Neuron (in vitro differentiated cells): Measurements from ENCODE around the gene TRPM5.

Experiments
- H2AFZ ChIP-seq: one replicate; pipeline ENCODE4 v1.6.1; 2013; ENCODE audit warnings: low read depth, mild to moderate bottlenecking, inconsistent platforms, low read length, moderate library complexity
- H3K27me3 ChIP-seq: one replicate; pipeline ENCODE4 v1.6.1; 2013; ENCODE audit warnings: low read length; ENCODE audit not compliant: insufficient read depth
- H3K36me3 ChIP-seq: one replicate; pipeline ENCODE4 v1.6.1; 2013; ENCODE audit warnings: low read length; ENCODE audit not compliant: insufficient read depth
- H3K4me1 ChIP-seq: one replicate; pipeline ENCODE4 v1.6.1; 2013; ENCODE audit warnings: low read length; ENCODE audit not compliant: insufficient read depth
- H3K4me3 ChIP-seq: 2 replicates; pipeline ENCODE4 v1.5.1; 2013; ENCODE audit warnings: mild to moderate bottlenecking, low read length, moderate library complexity
- H3K9me3 ChIP-seq: one replicate; pipeline ENCODE4 v1.6.1; 2013; ENCODE audit warnings: low read length

TRPM5 gene

GRCh38 chr11:2444821-2445745, 769 bp upstream of the TRPM5 start, which contains the start of gene KCNQ1:
KCNQ1 (plus strand) TSS chr11:2445008; CDS start chr11:2445099, 91 bp downstream.
- H3K9me3 ChIP-seq = peaks cover 7% of the 10 kb centered on the region
- peaks cover 60% of the 10 kb centered on the region for H3K27me3 ChIP-seq
- no peaks in the 10 kb centered on the region for H3K4me1 ChIP-seq
- H3K4me3 ChIP-seq = no peak within 1 kb of the TSS
- no peak within 1 kb of the TSS for H2AFZ ChIP-seq
- no peaks in the 10 kb centered on the region for H3K36me3 ChIP-seq

GRCh38 chr11:2443406-2443805, 908 bp downstream of the TRPM5 start:
- H3K4me1 ChIP-seq = no peaks in the 10 kb centered on the region
- H3K9me3 ChIP-seq = peaks cover 7% of the 10 kb centered on the region
- no peaks in the 10 kb centered on the region for H3K36me3 ChIP-seq
- H3K27me3 ChIP-seq = peaks cover 53% of the 10 kb centered on the region
- no peak overlapping the region for H2AFZ ChIP-seq
- H3K4me3 ChIP-seq = no peak overlapping the region

- Histone ChIP-seq H3K4me1 (no peaks in the 10 kb centered on the region), H3K36me3 (no peaks in the 10 kb centered on the region), H3K27me3 (peaks cover 48% of the 10 kb centered on the region), H3K4me3 (no peak overlapping the region), H3K9me3 (peaks cover 7% of the 10 kb centered on the region), H2AFZ (no peak overlapping the region)
These were observed 1.7 kb downstream of the TRPM5 start for GRCh38 chr11:2442589-2442988.

GRCh38 chr11:2441171-2441570, 3.1 kb downstream of the TRPM5 start:
- Histone ChIP-seq H3K36me3 (no peaks in the 10 kb centered on the region), H2AFZ (no peak overlapping the region), H3K4me1 (no peaks in the 10 kb centered on the region), H3K9me3 (peaks cover 7% of the 10 kb centered on the region), H3K27me3 (peaks cover 33% of the 10 kb centered on the region), H3K4me3 (no peak overlapping the region)

- Histone ChIP-seq H3K4me3 (no peak overlapping the region), H2AFZ (no peak overlapping the region), H3K4me1 (no peaks in the 10 kb centered on the region), H3K9me3 (peaks cover 7% of the 10 kb centered on the region), H3K36me3 (no peaks in the 10 kb centered on the region), H3K27me3 (peaks cover 28% of the 10 kb centered on the region)
These were observed 3.7 kb downstream of the TRPM5 start for GRCh38 chr11:2440646-2441045.

- H3K27me3 ChIP-seq = peaks cover 23% of the 10 kb centered on the region
- H3K4me1 ChIP-seq = no peaks in the 10 kb centered on the region
- H3K4me3 ChIP-seq = no peak overlapping the region
- peaks cover 7% of the 10 kb centered on the region for H3K9me3 ChIP-seq
- H3K36me3 ChIP-seq = no peaks in the 10 kb centered on the region
- no peak overlapping the region for H2AFZ ChIP-seq
These were observed 4.5 kb downstream of the TRPM5 start for GRCh38 chr11:2439820-2440219.

- Histone ChIP-seq H3K36me3 (no peaks in the 10 kb centered on the region), H3K27me3 (peaks cover 5% of the 10 kb centered on the region), H3K4me1 (no peaks in the 10 kb centered on the region), H3K4me3 (no peak overlapping the region), H2AFZ (no peak overlapping the region), H3K9me3 (no peaks in the 10 kb centered on the region)
These were observed 6.8 kb downstream of the TRPM5 start for GRCh38 chr11:2437516-2437915.

GRCh38 chr11:2436521-2437031, 7.7 kb downstream of the TRPM5 start:
- no peak overlapping the region for H2AFZ ChIP-seq
- no peaks in the 10 kb centered on the region for H3K36me3 ChIP-seq
- no peak overlapping the region for H3K4me3 ChIP-seq
- H3K27me3 ChIP-seq = no peaks in the 10 kb centered on the region
- H3K4me1 ChIP-seq = no peaks in the 10 kb centered on the region
- H3K9me3 ChIP-seq = no peaks in the 10 kb centered on the region

- Histone ChIP-seq H3K9me3 (no peaks in the 10 kb centered on the region), H2AFZ (no peak overlapping the region), H3K4me3 (no peak overlapping the region), H3K27me3 (no peaks in the 10 kb centered on the region), H3K36me3 (no peaks in the 10 kb centered on the region), H3K4me1 (no peaks in the 10 kb centered on the region)
These were observed 8.2 kb downstream of the TRPM5 start for GRCh38 chr11:2436013-2436520.

GRCh38 chr11:2435288-2436012, 8.9 kb downstream of the TRPM5 start:
- Histone ChIP-seq H3K27me3 (no peaks in the 10 kb centered on the region), H3K4me3 (no peak overlapping the region), H3K4me1 (no peaks in the 10 kb centered on the region), H3K36me3 (no peaks in the 10 kb centered on the region), H2AFZ (no peak overlapping the region), H3K9me3 (no peaks in the 10 kb centered on the region)

- no peaks in the 10 kb centered on the region for H3K36me3 ChIP-seq
- H3K4me3 ChIP-seq = no peak overlapping the region
- no peaks in the 10 kb centered on the region for H3K4me1 ChIP-seq
- no peak overlapping the region for H2AFZ ChIP-seq
- no peaks in the 10 kb centered on the region for H3K9me3 ChIP-seq
- H3K27me3 ChIP-seq = no peaks in the 10 kb centered on the region
These were observed 9.6 kb downstream of the TRPM5 start for GRCh38 chr11:2434506-2435255.

GRCh38 chr11:2434008-2434407, 10.3 kb downstream of the TRPM5 start:
- Histone ChIP-seq H3K4me3 (no peak overlapping the region), H3K27me3 (no peaks in the 10 kb centered on the region), H2AFZ (no peak overlapping the region), H3K36me3 (no peaks in the 10 kb centered on the region), H3K4me1 (no peaks in the 10 kb centered on the region), H3K9me3 (no peaks in the 10 kb centered on the region)
